Stimulated activated CD8-positive, alpha-beta memory T cell treated with anti-CD3 and anti-CD28 coated beads, Interleukin-7, amount 100 ng/mL, for 24 hours (primary cell): ENCODE results near the gene LRFN4.

Experiments
- DNase-seq: peaks from one replicate; pipeline ENCODE4 v3.0.0-alpha.2; 2020; ENCODE audit warnings: low read depth

The LRFN4 gene

DNA sequence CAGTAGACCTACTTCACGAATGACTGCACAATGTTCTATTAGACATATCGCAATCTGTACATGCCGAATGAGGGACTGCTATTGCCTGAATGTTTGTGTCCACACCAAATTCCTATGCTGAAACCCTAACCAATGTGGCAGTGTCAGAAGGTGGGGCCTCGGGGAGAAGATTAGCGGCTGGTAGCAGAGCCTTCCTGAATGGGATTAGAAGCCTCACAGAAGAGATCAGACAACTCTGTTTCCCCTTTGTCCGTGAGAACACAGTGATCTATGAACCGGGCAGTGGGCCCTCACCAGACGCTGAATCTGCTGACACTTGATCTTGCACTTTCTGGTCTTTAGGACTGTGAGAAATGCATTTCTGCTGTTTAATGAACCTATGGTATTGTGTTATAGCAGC is 33.1 kb downstream of the LRFN4 start:
- no peak for DNase-seq

DNA sequence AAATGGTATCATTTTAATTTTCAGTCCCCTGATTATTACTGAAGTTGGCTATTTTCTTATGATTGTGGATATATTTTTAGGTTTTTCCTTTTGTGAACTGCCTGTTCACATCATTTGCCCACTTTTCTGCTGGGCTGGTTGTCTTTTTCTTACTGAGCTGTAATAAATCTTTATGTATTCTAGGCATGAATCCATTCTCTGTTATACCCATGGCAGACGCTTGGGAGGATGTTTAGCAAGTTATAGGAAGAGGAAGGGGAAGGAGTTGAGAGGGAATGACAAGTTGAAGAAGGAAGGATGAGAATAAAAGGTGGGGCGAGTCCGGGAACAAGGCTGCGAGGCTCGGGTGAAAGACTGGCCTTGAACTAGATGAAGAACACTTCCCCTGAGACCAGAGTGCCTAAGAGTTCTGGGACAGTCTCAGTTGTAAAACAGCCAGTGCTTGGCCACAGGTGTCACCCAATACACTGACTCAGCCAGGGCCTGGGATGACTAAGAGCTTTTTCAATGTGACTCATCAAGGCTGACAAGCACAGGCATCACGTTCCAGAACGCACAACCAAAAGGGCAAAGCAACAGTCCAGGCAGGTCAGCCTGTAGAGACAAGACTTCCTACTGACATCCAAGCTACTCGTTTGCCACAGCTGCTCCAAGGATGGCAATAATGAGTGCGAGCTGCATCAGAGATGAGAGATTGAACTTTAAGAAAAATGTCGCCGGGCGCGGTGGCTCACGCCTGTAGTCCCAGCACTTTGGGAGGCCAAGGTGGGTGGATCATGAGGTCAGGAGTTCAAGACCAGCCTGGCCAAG is 35.2 kb downstream of the LRFN4 start:
- DNase-seq, result peak; percentile 20

DNA sequence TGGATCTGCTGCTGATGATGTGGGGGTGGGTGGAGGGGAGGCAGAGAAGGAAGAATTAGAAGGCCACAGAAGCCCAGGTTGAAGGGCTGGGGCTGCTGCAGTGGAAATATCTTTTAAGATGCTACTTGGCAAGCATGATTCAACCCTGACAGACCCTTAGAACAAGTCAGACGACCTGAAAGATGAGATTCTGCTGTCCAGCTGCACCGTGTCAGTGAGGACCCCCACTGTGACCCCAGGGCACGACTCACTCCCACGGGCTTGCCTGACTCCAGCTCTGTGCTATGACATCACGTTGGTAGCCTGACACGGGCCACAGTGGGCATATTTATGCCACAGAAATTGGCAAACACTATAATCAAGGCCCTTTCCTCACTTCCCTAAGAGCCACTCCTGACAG is 36.0 kb downstream of the LRFN4 start:
- DNase-seq, result no peak

DNA sequence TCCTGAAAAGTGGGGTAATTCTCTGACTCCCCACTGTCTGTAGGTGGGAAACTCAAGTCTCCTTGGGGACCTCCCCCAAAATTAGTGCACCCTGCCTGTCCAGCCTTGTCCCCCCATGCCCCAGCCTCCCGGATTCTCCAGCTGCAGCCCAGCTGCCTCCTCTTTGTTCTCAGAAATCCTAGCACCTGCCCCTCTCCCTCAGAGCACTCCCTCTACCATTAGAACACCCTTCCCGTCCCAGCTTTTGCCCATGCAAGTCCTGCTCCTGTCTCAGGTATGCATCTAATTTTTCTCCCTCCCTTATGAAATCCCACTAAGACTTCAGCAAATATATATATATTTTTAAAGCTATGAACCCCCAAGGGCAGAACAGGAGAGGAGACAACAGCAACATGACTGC is 37.3 kb downstream of the LRFN4 start:
- no peak for DNase-seq

DNA sequence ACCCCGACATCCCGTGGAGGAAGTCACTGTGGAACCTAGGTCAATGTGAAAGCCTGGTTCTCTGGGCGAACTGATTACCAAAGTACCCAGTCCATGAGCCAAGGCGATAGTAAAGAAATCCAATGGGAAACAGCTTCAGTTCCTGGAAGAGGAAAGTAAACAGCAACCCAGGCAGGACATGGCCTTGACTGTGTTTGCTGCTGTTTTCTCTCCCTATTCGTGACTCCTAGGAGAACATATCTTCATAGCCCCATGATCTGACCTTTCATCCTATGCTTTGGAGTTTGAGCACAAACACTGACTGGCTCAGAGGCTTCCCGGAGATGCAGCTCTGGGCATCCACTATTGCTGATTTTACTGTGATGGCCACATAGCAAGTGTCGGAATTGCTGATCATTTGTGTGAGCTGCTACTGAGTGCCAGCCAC is 45.1 kb downstream of the LRFN4 start:
- no peak for DNase-seq

DNA sequence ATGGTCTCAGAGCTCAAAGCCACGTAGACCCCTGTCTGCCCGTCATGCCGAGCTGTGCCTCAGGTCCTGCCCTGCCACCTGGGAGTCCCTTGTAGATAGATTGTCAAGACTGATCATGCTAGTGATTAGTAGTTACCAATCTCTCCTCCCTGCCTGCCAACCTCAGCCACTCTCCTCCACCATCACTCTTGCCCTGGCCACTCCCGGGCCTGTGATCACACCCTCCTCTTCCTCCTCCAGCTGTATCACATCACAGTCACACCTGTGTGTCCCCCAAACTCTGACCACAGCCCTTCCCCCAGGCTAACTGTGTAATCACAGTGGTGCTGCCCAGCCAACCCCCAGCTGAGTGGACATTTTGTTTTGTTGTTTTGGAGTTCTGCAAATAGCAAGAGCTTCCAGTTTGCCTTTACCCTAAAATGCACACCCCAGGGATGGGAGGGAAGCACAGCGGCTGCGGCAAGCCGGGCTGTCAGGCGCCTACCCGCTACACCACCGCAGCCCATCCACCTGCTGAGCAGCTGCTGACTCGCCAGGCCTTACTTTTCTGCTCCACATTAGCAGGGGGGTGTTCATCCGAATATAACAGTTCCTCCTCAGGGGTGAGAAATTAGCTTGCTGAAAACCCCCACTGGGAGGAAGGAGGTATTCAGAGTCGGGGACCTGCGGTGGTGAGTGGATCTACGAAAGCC is 45.8 kb downstream of the LRFN4 start:
- DNase-seq, result no peak

DNA sequence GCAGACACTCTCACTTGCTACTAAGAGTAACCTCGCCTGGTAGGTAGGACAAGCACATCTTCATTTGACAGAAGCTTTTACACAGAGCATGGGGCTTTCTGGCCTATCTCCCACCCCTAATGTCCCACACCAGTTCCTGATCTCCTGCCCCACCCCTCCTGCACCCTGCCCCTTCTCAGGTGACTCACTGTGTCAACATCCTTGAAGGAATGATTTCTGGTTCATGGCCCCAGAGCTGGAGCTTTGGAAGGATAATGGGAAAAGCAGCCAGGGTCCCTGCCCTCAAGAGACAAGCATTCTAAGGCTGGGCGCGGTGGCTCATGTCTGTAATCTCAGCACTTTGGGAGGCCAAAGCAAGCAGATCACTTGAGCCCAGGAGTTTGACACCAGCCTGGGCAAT is 47.2 kb downstream of the LRFN4 start:
- no peak for DNase-seq

DNA sequence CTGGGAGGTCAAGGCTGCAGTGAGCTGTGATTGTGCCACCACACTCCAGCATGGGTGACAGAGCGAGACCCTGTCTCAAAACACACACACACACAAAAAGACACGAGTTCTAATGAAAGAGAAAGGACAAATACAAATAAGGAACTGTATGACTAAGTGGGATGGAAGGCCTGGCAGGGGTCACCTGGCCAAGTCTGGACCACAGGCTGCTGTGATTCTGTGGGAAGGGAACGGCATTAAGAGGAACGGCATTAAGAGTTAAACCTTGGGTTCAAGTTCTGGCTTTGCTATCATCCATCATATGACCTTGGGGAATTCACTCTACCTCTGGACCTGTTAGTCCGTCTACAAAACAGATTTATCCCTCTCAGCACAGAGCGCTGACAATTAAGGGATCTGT is 47.7 kb downstream of the LRFN4 start:
- no peak for DNase-seq

DNA sequence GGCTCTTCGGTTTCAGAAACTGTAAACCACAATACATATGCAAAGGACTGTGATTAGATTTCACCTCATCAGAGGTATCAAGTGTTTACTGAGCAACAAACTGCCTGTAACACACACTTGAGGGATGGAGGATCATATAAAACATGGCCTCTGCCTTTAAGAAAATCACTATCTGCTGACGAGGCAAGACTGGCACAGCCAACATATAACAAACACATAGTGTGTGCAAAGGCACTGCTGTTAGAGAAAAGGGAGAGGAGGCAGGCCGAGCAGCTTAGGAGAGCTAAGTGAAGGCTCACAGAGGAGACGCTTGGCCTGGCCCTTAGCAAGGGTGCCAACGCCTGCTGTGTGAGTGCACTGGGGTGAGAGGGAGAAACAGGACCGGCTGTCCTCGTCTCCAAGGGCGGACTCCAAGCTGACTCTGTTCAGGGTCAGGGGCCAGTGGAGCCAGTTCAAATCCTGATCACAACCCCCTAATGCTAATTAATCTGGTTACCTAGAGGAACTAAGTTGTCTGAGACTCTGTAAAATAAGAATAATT is 48.2 kb downstream of the LRFN4 start:
- no peak for DNase-seq

DNA sequence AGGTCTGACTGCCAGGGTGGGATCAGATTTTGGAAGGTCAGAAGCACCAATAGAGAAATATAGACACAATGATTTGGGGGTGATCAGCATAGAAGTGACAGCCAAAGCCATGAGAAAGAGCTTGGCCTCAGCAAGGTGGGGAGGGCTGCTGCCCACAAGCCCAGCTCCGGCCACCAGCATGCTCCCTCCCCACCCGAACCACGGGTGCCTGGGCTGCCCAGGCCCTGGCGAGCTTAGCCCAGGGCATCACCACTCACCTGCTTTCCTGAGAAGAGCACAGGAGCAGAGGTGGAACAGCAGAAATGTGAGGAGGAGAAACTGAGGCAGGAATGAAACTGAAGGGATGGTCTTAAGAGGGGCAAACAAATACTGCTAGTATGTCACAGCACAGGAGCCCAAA is 48.8 kb downstream of the LRFN4 start:
- no peak for DNase-seq

DNA sequence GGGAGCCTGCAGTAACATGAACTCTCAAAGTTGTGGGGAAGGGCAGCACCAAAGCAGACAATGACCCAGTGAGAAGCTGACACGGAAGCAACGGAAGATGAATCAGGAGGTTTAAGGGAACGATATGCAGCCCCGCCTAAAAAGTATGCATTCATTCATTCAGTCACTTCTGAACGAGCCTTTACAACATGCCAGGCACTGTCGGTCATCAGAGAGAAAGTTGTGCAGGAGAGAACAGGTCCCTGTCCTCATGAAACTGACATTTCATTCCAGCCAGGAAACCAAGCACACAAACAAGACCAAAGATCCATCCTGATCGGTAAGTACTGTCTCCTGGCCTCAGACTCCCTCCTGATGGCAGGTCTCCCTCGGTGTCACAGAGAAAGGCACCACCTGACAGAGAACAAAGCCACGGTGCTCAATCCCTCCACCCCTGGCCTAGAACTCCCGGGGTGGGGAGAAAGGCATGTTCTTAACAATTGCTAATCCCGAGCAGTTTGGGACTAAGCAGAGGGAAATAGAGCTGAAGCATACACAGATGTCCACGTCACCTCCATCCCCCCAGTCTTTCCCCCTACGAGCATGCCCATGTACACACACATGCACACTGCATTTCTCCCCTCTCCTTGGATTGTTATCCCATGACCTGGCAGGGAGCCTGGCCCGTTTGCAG is 49.3 kb downstream of the LRFN4 start:
- no peak for DNase-seq

DNA sequence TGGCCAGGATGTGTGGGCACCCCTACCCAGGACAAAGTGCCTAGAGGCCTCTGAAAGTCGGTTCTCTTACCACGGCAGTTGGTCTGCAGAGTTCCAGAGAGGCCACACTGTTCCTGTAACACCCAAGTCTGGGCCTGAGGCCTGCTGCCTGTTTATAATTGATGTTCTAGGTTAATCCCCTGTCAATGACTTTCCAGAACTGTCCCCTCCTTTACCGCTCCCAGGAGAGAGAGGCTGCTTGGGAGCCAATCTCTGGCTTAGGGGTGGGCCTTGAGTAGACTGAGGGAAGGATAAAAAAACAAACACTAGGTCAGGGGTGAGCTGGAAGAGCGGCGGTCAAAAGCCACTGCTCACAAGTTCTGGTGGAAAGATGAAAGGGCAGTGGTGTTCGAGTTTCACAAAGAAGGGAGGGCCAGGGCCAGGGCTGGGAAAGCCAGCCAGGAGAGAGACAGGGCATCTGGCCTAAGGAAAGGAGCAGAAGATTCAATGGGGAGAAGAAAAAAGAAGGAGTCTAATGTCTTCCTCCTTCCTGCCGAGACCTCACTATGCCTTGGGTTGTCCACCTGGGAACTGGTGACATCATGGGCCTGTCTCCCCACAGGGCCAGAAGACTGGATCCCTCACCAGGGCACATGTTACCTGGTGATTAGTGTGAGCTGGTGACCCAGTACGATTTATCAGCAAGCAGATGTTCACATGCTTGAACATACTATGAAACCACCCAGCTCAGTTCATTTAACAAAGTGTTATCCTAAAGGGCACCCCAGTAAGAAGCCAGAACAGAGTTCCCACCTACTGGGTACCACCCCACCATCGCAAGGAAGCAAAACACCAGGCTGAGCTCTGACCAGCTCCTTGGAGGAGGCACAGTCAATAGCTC is 51.1 kb downstream of the LRFN4 start:
- DNase-seq, result no peak

DNA sequence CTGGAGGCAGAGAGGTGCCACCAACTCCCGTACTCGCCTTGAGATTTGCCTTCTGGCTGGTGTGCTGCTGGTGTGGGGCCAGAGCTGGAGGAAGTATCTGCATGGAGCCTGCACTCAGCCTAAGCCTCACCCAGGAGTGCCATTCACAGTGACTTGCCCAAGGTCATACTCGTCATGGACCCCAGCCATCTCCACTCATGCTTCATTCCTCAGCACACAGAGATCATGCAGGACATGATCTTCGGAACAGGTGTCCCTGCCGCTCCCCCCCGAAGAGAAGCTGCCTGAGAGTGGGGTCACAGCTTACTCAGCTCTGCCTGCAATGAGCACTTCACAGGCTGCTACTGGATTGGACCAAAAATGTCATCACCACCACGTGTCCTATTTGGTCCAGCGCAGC is 52.3 kb downstream of the LRFN4 start:
- no peak for DNase-seq

DNA sequence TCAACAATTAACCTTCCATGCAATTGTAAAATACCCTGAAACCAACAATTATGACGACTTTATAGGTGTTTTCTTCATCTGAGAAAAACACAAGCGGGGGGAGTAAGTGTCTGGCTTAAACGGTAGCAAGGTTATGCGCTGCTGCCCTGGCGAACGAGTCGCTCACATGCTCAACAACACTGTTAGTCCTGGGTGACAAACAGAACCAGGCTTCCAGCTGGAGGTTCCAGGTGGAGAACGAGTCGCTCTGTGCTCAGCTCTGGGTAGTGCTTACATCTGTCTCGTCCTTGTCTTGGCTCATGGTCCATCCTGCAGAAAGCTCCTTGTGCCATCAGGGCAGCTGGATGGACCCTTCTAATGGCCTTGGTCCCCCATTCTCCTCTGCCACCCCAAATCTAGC is 53.2 kb downstream of the LRFN4 start:
- DNase-seq, result no peak
